ENCODE measurements around the gene PGAM4.

- TF ChIP-seq USF2 (CRISPR knock-in tag; IDR thresholded peaks at IDR 0.05): no peak
- no peak for TF ChIP-seq MAX (CRISPR knock-in tag; IDR thresholded peaks at IDR 0.05)
Observed at GRCh38 chrX:77975755-77976154, 6.3 kb upstream of the PGAM4 start.
